ENCODE measurements around the gene SKI. TPM values are rescaled to one million over a fixed set of nuclear protein-coding genes. Genes with fewer than 3 reads are reported as not detected.

The SKI gene
- total RNA-seq, 2 experiments from 2014 or later: 286 to 324 TPM

- Mint-ChIP-seq H3K4me1 (ENCODE audit: low read depth) (peaks cover 5% of the 10 kb centered on the region), H3K27ac (no peak overlapping the region), H3K9me3 (no peaks in the 10 kb centered on the region), H3K4me3 (peak overlapping the region; percentile 68), H3K36me3 (ENCODE audit: low read depth) (no peaks in the 10 kb centered on the region), H3K27me3 (no peaks in the 10 kb centered on the region)
- DNase-seq (peak; percentile 91 to 97 (median 96)), ATAC-seq (ENCODE audit: poor library complexity) (peak; percentile 92)
- no peak for TF ChIP-seq CTCF (IDR thresholded peaks at IDR 0.05)
- peak overlapping the region in 1 of 2 donors; percentile 35 for H3K27ac ChIP-seq (ENCODE audit: low read depth in 1 of 2, low read length in 2 of 2)
- no peaks in the 10 kb centered on the region for H3K36me3 ChIP-seq (ENCODE audit: insufficient read depth, low read length)
- peaks cover 28% of the 10 kb centered on the region for H3K4me1 ChIP-seq (ENCODE audit: insufficient read depth, low read length)
- H3K9me3 ChIP-seq (ENCODE audit: control insufficient read depth in 1 of 2, insufficient read depth in 1 of 2, low read length in 2 of 2): peaks cover 0 to 3% of the 10 kb centered on the region in 2 experiments
- H3K27me3 ChIP-seq (ENCODE audit: control insufficient read depth in 1 of 2, insufficient read depth in 2 of 2, low read length in 2 of 2): no peaks in the 10 kb centered on the region
- H3K4me3 ChIP-seq (ENCODE audit: low read length): peak overlapping the region; percentile 42
- POLR2A ChIA-PET: interaction anchor here (0.6 to 2.4 kb wide), 7 partner anchors 22 to 51 kb away, joined by 3 to 16 read pairs (median 6); partner anchors contain the start of gene SKI
- intact Hi-C loops (cut with DNase I, micrococcal nuclease): no loop called here
- CTCF ChIA-PET: interaction anchor here (1.8 to 2.5 kb wide), 3 partner anchors 10 to 176 kb away, joined by 4 to 11 read pairs (median 6); partner anchors contain the start of gene FAAP20
Observed at GRCh38 chr1:2205191-2205952, 22.7 kb upstream of the SKI start.

- Histone ChIP-seq H3K36me3 (ENCODE audit: insufficient read depth, low read length) (no peaks in the 10 kb centered on the region), H3K4me1 (ENCODE audit: insufficient read depth, low read length) (peaks cover 23% of the 10 kb centered on the region), H3K27me3 (ENCODE audit: control insufficient read depth in 1 of 2, insufficient read depth in 2 of 2, low read length in 2 of 2) (no peaks in the 10 kb centered on the region), H3K4me3 (ENCODE audit: low read length) (no peak overlapping the region), H3K27ac (ENCODE audit: low read depth in 1 of 2, low read length in 2 of 2) (no peak overlapping the region), H3K9me3 (ENCODE audit: control insufficient read depth in 1 of 2, insufficient read depth in 1 of 2, low read length in 2 of 2) (peaks cover 0 to 3% of the 10 kb centered on the region in 2 experiments)
- intact Hi-C loops (cut with DNase I, micrococcal nuclease): loop anchor here in 1 of 2 experiments (1.0 kb wide), 1 partner anchor 20 kb away; no protein-coding TSS in a partner anchor
- H3K27ac Mint-ChIP-seq: no peak overlapping the region
- no peak for ATAC-seq (ENCODE audit: poor library complexity)
- peak in 1 of 14 experiments; percentile 7 for DNase-seq
- no peaks in the 10 kb centered on the region for H3K27me3 Mint-ChIP-seq
- peak overlapping the region; percentile 48 for H3K4me3 Mint-ChIP-seq
- CTCF ChIA-PET: interaction anchor here (0.7 to 1.2 kb wide), 2 partner anchors 12 to 109 kb away, joined by 3 to 6 read pairs; partner anchors contain the start of gene FAAP20
- POLR2A ChIA-PET: interaction anchor here (0.9 to 2.4 kb wide), 5 partner anchors 15 to 49 kb away, joined by 3 to 16 read pairs (median 3); partner anchors contain the start of gene SKI
- no peaks in the 10 kb centered on the region for H3K9me3 Mint-ChIP-seq
- no peak for TF ChIP-seq CTCF (IDR thresholded peaks at IDR 0.05)
- peaks cover 5% of the 10 kb centered on the region for H3K4me1 Mint-ChIP-seq (ENCODE audit: low read depth)
- H3K36me3 Mint-ChIP-seq (ENCODE audit: low read depth): no peaks in the 10 kb centered on the region
Observed at GRCh38 chr1:2206813-2207487, 21.2 kb upstream of the SKI start.

- Histone ChIP-seq H3K27ac (ENCODE audit: low read depth in 1 of 2, low read length in 2 of 2) (no peak overlapping the region), H3K27me3 (ENCODE audit: control insufficient read depth in 1 of 2, insufficient read depth in 2 of 2, low read length in 2 of 2) (no peaks in the 10 kb centered on the region), H3K4me1 (ENCODE audit: insufficient read depth, low read length) (peaks cover 39% of the 10 kb centered on the region), H3K4me3 (ENCODE audit: low read length) (no peak overlapping the region), H3K36me3 (ENCODE audit: insufficient read depth, low read length) (no peaks in the 10 kb centered on the region), H3K9me3 (ENCODE audit: control insufficient read depth in 1 of 2, insufficient read depth in 1 of 2, low read length in 2 of 2) (peaks cover 0 to 3% of the 10 kb centered on the region in 2 experiments)
- Mint-ChIP-seq H3K4me1 (ENCODE audit: low read depth) (peaks cover 5% of the 10 kb centered on the region), H3K27me3 (no peaks in the 10 kb centered on the region), H3K27ac (no peak overlapping the region), H3K36me3 (ENCODE audit: low read depth) (no peaks in the 10 kb centered on the region), H3K4me3 (peak overlapping the region; percentile 68), H3K9me3 (no peaks in the 10 kb centered on the region)
- no peak for TF ChIP-seq CTCF (IDR thresholded peaks at IDR 0.05)
- DNase-seq (no peak), ATAC-seq (ENCODE audit: poor library complexity) (no peak)
- ChIA-PET POLR2A (interaction anchor here (1.3 kb wide), 1 partner anchor 21 kb away, joined by 3 read pairs; no protein-coding TSS in a partner anchor), CTCF (no interaction called here)
- intact Hi-C loops (cut with DNase I, micrococcal nuclease): no loop called here
Observed at GRCh38 chr1:2208309-2209239, 19.5 kb upstream of the SKI start.

Data from CD4-positive, alpha-beta T cell (primary cell).